Activated CD4-positive, alpha-beta T cell treated with anti-CD3 and anti-CD28 coated beads for 36 hours (primary cell): ENCODE measurements around the gene WT1. TPM values are rescaled to one million over a fixed set of nuclear protein-coding genes. Genes with fewer than 3 reads are reported as not detected.
"Not testable (repeated sequence)": the region's sequence is repeated elsewhere in the genome, so short reads cannot be mapped to it uniquely, and the experiment has no call there.

Experiments used
- ATAC-seq: fragments of 200-7000 bp; cut with Tn5 transposase; one replicate; pipeline ENCODE4 v1.10.0; 2021; ENCODE audit warnings: mild to moderate bottlenecking, moderate library complexity
- CTCF ChIA-PET: fragments of 350-600 bp; sonication (Branson Sonifier 250); formaldehyde crosslinking; loops from one replicate; lab custom pipeline; 2021; ENCODE audit warnings: antibody characterized with exemption; lab: Charles Lee
- POLR2A ChIA-PET: fragments of 350-600 bp; sonication (Branson Sonifier 250); formaldehyde crosslinking; loops from one replicate; lab custom pipeline; 2021; ENCODE audit warnings: antibody characterized with exemption, inconsistent platforms; lab: Charles Lee
- DNase-seq: peaks from one replicate; pipeline ENCODE4 v3.0.0-alpha.2; 2020
- H3K27ac Mint-ChIP-seq: one replicate; pipeline ENCODE4 v1.8.0; 2021; ENCODE audit warnings: mixed read lengths
- H3K27me3 Mint-ChIP-seq: one replicate; pipeline ENCODE4 v1.8.0; 2021; ENCODE audit warnings: mixed read lengths
- H3K36me3 Mint-ChIP-seq: one replicate; pipeline ENCODE4 v1.8.0; 2021; ENCODE audit warnings: low read depth, mixed read lengths
- H3K4me1 Mint-ChIP-seq: one replicate; pipeline ENCODE4 v1.8.0; 2021; ENCODE audit warnings: mixed read lengths
- H3K4me3 Mint-ChIP-seq: one replicate; pipeline ENCODE4 v1.8.0; 2021; ENCODE audit warnings: mild to moderate bottlenecking, moderate library complexity, mixed read lengths
- H3K9me3 Mint-ChIP-seq: one replicate; pipeline ENCODE4 v1.8.0; 2021; ENCODE audit warnings: low read depth, mixed read lengths
- intact Hi-C, 2 experiments: fragments of 100-400 bp; cut with DNase I in 1 of 2; cut with micrococcal nuclease in 1 of 2; formaldehyde crosslinking; loops; one replicate each; pipeline versions ENCODE4 v1.14.2 to v1.15.1; 2022 to 2024; cut with DNase I, micrococcal nuclease
- total RNA-seq, 2 experiments: library from RNA; stranded (reverse); gene quantifications; one replicate each; pipeline ENCODE4 v1.2.3, GENCODE V29; 2021

Gene WT1
- not detected for total RNA-seq

DNA sequence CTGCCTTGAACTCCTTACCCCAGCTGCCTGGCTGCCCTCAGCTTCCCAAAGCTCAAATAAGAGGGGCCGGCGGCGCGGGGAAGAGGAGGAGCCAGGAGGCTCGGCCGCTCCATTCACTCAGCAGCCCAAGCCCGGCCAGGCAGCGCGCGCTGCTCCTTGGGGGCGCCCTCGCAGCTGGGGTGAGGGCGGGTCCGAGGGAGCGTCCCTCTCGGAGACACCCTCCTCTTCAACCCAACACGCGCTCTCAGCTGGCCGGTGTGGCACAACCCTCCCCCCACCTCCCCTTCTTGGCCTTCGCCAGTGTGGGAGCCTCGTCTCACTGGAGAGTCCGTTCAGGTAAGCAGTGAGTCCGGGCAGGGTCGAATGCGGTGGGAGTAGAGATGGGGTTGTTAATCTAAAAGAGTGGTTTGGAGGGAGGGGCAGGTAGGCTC is at the start of gene WT1:
Gene WT1 (minus strand): TSS at position 29 of the 431 bp plus-strand sequence.
- Mint-ChIP-seq H3K9me3 (no peaks in the 10 kb centered on the region), H3K4me3 (peak within 1 kb of the TSS; percentile 13), H3K4me1 (peaks cover 37% of the 10 kb centered on the region), H3K27me3 (peaks cover 78% of the 10 kb centered on the region), H3K36me3 (no peaks in the 10 kb centered on the region), H3K27ac (no peak within 1 kb of the TSS)
- intact Hi-C loops: loop anchor here (5.0 to 10.0 kb wide), 3 partner anchors 359 to 633 kb away; partner anchors contain the start of gene CCDC73 (in 2 of the 2)
- ChIA-PET POLR2A (no interaction called here), CTCF (no interaction called here)
- peak; percentile 21 for DNase-seq
- ATAC-seq: no peak

DNA sequence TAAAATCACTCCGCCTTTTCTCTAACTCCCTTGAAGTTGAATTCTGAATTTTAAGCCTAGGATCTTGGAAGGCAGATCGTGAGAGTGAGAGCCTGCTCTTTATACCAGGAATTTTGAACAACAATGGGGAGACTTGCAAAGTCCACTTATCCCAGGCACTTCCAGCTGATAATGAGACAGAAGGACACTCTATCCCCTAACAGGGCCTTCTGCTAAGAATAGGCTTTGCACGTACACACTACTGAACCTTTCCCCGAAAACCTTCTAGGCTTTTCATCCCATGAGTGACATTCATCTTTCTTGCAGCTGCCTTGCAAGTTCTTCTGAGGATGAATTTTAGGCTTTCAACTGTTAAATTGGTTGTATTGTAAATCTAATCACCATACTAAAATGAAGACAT is 44.0 kb upstream of the WT1 start:
- ChIA-PET POLR2A (no interaction called here), CTCF (interaction anchor here (1.1 kb wide), 1 partner anchor 59 kb away, joined by 4 read pairs; no protein-coding TSS in a partner anchor)
- Mint-ChIP-seq H3K27me3 (no peaks in the 10 kb centered on the region), H3K4me3 (no peak overlapping the region), H3K9me3 (no peaks in the 10 kb centered on the region), H3K27ac (no peak overlapping the region), H3K4me1 (no peaks in the 10 kb centered on the region), H3K36me3 (no peaks in the 10 kb centered on the region)
- ATAC-seq (no peak), DNase-seq (no peak)
- intact Hi-C loops: no loop called here

DNA sequence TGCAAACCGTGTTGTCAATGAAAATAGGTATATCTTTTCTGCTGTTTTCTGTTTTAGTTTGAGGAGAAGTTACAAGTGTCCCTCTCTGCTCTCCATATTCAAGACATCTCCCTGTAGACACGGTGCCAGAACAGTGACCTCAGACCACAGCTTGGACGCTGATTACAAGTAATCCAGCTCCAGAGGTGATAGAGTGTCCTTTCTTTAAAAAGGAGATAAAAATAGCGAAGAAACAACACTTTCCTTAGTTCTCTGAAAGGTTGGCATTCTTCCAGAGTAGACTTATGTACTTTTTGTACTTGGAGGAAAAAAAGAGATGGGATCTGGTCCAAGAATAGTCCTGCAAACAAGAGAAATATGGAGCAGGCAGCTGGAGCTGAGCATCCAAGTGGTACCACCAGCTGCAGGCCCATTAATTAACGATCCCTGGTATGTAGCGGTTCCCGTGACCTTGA is 43.0 kb upstream of the WT1 start:
- no peaks in the 10 kb centered on the region for H3K36me3 Mint-ChIP-seq
- no peak overlapping the region for H3K4me3 Mint-ChIP-seq
- H3K27ac Mint-ChIP-seq: no peak overlapping the region
- ChIA-PET POLR2A (no interaction called here), CTCF (interaction anchor here (1.1 kb wide), 1 partner anchor 60 kb away, joined by 4 read pairs; no protein-coding TSS in a partner anchor)
- H3K4me1 Mint-ChIP-seq: no peaks in the 10 kb centered on the region
- ATAC-seq (no peak), DNase-seq (no peak)
- no peaks in the 10 kb centered on the region for H3K27me3 Mint-ChIP-seq
- intact Hi-C loops: no loop called here
- no peaks in the 10 kb centered on the region for H3K9me3 Mint-ChIP-seq

DNA sequence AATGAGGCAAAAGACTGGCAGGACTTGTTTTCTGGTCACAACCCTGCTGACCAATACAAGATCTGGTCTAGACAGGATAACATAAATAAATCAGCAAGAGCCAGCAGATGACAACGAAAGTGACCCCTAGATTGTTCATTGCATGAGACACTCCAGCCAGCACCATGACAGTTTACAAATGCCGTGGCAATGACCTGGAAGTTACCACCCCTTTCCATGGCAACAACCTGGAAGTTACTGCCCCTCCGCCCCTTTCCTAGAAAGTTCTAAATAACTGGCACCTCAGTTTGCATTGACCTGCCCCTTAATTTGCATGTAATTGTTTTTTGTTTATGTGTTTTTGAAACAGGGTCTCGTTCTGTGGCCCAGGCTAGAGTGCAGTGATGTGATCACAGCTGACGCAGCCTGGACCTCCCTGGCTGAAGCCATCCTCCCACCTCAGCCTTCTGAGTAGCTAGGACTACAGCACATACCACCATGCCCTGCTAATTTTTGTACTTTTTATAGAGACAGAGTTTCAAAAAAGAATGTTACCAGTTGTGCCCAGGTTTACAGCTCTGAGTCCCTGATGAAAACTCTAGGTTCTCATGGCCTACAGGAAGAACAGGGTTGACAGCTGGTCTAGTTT is 38.1 kb upstream of the WT1 start:
- Mint-ChIP-seq H3K4me1 (no peaks in the 10 kb centered on the region), H3K36me3 (no peaks in the 10 kb centered on the region), H3K9me3 (no peaks in the 10 kb centered on the region), H3K27me3 (peaks cover 2% of the 10 kb centered on the region), H3K4me3 (no peak overlapping the region), H3K27ac (no peak overlapping the region)
- CTCF ChIA-PET: no interaction called here
- no peak for ATAC-seq
- intact Hi-C loops: no loop called here
- DNase-seq: no peak
- POLR2A ChIA-PET: no interaction called here

DNA sequence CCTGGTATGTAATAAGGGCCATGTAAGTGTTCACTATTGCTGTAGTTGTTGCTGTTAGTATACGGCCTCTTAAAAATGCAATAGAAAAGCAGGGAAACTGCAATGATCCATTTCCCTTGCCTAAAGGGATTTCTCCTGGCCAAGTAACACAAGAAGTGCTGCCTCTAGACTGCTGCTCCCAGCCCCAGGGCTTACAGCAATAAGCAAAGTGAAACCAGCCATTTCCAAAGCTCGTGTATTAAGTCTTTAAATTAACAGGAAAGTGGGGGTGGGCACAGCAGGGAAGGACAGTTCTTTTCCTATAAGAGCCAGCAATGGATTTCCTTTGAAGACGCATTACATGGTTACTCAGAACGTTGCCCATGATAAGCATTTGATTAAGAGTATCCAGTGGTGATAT is 36.9 kb upstream of the WT1 start:
- intact Hi-C loops: no loop called here
- H3K27ac Mint-ChIP-seq: no peak overlapping the region
- H3K27me3 Mint-ChIP-seq: peaks cover 2% of the 10 kb centered on the region
- ChIA-PET POLR2A (no interaction called here), CTCF (interaction anchor here (1.5 kb wide), 1 partner anchor 10 kb away, joined by 3 read pairs; no protein-coding TSS in a partner anchor)
- DNase-seq: no peak
- no peaks in the 10 kb centered on the region for H3K36me3 Mint-ChIP-seq
- no peaks in the 10 kb centered on the region for H3K9me3 Mint-ChIP-seq
- no peak overlapping the region for H3K4me3 Mint-ChIP-seq
- no peaks in the 10 kb centered on the region for H3K4me1 Mint-ChIP-seq
- ATAC-seq: no peak

DNA sequence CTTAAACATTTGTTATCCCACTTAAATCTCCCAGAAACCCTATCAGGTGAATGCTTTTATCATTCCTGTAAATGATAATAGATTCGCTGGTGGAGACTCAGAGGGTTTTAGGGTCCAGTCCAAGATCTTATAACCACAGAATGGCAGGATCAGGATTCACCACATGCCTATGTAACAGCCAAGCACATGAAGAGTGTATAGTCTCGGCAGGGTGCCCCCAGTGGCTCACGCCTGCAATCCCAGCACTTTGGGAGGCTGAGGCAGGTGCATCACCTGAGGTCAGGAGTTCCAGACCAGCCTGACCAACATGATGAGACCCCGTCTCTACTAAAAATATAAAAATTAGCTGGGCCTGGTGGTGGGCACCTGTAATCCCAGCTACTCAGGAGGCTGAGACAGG is 36.2 kb upstream of the WT1 start:
- H3K4me1 Mint-ChIP-seq, H3K9me3 Mint-ChIP-seq, H3K27ac Mint-ChIP-seq, POLR2A ChIA-PET, ATAC-seq, H3K4me3 Mint-ChIP-seq, intact Hi-C loops, H3K36me3 Mint-ChIP-seq, H3K27me3 Mint-ChIP-seq, DNase-seq: not testable (repeated sequence)
- CTCF ChIA-PET: interaction anchor here (1.5 kb wide), 1 partner anchor 10 kb away, joined by 3 read pairs; no protein-coding TSS in a partner anchor

DNA sequence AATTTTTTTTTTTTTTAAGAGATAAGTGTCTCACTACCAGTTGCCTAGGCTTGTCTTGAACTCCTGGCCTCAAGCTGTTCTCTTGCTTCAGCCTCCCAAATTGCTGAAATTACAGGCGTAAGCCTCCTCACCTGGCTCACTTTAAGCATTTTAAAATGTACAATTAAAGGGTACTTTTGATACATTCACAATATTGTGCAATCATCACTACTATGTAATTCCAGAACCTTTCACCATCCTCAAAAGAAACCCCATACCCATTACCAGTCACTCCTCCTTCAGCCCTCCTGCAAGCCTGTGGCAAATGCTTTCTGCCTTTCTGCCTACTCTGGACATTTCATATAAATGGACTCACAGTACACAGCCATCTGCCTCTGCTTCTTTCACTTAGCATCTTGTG is 34.5 kb upstream of the WT1 start:
- no peak overlapping the region for H3K27ac Mint-ChIP-seq

DNA sequence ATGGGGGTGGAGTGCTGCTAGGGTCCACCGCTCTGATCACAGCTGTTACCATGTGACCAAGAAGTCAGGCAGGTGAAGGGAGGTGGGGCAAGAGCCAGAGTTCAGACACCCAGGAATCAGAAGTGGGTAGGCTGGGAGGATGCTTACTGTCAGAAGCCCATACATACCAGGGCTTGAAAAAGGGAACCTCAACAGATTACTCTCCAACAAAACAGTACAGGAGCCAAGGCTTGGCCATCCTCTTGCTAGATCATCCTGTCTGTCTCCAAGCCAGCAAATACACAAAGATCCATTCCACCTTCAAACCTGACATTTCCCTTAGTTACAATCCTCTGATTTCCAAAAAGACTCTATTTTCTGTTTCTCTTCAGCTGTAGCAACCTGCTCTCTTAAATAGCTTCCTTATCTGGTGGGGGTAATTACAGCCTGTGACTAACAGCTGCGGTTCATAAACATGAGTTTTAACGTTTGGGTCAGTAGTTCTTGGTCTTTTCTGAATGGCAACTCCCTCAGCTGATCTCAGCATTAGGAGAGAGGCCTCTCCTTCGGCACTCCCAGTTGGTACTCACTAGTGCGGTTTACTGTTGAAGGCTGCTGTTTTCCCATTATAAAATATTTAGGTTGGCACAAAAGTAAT is 31.1 kb upstream of the WT1 start:
- ChIA-PET CTCF (interaction anchor here (0.5 to 0.6 kb wide), 3 partner anchors 37 to 260 kb away, joined by 3 read pairs; no protein-coding TSS in a partner anchor), POLR2A (no interaction called here)
- Mint-ChIP-seq H3K9me3 (no peaks in the 10 kb centered on the region), H3K36me3 (no peaks in the 10 kb centered on the region), H3K27ac (no peak overlapping the region), H3K4me3 (no peak overlapping the region), H3K27me3 (peaks cover 9% of the 10 kb centered on the region), H3K4me1 (no peaks in the 10 kb centered on the region)
- no peak for ATAC-seq
- DNase-seq: no peak
- intact Hi-C loops: no loop called here

More for the DNA sequence above, 34.5 kb upstream of the WT1 start:
- H3K27me3 Mint-ChIP-seq: peaks cover 9% of the 10 kb centered on the region
- no peaks in the 10 kb centered on the region for H3K9me3 Mint-ChIP-seq
- ChIA-PET CTCF (no interaction called here), POLR2A (no interaction called here)
- no peak overlapping the region for H3K4me3 Mint-ChIP-seq
- no peak for DNase-seq
- no peaks in the 10 kb centered on the region for H3K4me1 Mint-ChIP-seq
- intact Hi-C loops: no loop called here
- no peak for ATAC-seq
- H3K36me3 Mint-ChIP-seq: no peaks in the 10 kb centered on the region

DNA sequence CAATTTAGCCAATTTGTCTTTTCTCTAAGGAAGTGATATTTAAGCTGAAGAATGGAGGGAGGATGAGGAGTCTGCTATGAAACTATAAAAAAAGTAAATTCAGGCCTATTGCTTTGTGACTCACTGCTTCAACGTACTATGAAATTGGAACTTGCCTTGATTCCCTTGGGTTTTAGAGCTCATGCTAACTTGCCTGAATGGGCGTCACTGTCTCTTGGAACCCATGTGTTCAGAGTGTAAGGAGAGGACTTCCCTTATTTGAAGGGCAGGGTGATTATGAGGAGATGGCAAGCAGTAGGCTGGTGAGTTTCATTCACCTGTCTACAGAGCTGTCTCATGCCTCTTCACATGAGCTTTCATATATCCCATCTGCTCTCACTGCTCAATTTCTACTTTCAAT is 28.7 kb upstream of the WT1 start:
- no peaks in the 10 kb centered on the region for H3K36me3 Mint-ChIP-seq

DNA sequence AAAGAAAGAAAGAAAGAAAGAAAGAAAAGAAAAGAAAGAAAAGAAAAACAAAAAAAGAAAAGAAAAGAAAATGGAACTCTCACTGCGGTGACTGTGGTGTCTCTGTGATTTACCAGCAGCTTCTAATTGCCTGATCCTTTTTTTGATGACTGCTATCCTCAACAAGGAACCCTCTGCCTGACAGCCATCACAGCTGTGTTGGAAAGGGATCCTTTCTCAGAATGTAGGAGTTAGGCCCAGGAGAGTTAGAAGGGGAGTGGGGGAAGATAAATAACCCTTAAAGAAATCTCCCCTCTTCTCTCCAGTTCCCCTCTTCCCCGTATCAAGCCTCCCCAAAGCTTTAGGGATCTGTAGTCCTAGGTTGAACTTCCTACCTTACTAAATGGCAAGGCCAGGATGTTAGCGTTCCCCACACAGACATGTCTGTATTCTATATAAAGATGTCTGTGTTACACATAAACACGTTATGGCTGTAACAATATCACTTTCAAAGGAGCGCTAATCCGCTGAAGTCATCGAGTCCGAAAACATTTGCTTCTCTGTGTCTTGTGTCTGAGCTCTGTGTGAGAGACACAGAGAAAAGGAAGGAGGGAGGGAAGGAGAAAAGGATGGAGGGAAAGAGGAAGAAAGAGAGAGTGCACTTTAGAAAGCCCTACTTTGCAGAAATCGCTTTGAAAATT is 26.8 kb upstream of the WT1 start:
- no peak overlapping the region for H3K4me3 Mint-ChIP-seq
- intact Hi-C loops: no loop called here
- ChIA-PET POLR2A (no interaction called here), CTCF (no interaction called here)
- no peak overlapping the region for H3K27ac Mint-ChIP-seq
- H3K27me3 Mint-ChIP-seq: peaks cover 8% of the 10 kb centered on the region
- DNase-seq (no peak), ATAC-seq (no peak)
- no peaks in the 10 kb centered on the region for H3K36me3 Mint-ChIP-seq
- H3K4me1 Mint-ChIP-seq: no peaks in the 10 kb centered on the region
- no peaks in the 10 kb centered on the region for H3K9me3 Mint-ChIP-seq

More for the DNA sequence above, 28.7 kb upstream of the WT1 start:
- H3K9me3 Mint-ChIP-seq: no peaks in the 10 kb centered on the region
- H3K4me1 Mint-ChIP-seq: no peaks in the 10 kb centered on the region
- DNase-seq (no peak), ATAC-seq (no peak)
- H3K27ac Mint-ChIP-seq: no peak overlapping the region
- H3K4me3 Mint-ChIP-seq: no peak overlapping the region
- H3K27me3 Mint-ChIP-seq: peaks cover 8% of the 10 kb centered on the region
- ChIA-PET CTCF (no interaction called here), POLR2A (no interaction called here)
- intact Hi-C loops: no loop called here

DNA sequence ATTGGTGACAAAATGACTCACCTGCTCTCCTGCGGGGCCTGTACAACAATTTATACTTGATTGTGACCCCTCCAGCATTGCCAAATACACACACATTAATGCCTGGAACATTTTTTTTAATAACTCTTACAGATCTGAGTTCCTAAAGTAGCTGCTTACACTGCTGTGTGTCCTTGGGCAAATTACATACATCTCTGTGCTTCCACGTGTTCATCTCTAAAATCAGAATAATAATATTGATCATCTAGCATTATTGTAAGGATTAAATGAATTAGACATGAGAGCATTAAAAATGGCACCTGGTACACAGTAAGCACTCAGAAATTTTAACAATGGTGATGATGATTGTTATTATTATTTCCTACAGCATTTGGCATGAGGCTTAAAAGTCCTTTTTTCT is 21.5 kb upstream of the WT1 start:
- ChIA-PET CTCF (interaction anchor here (1.0 kb wide), 1 partner anchor 336 kb away, joined by 4 read pairs; no protein-coding TSS in a partner anchor), POLR2A (no interaction called here)
- H3K4me1 Mint-ChIP-seq: no peaks in the 10 kb centered on the region
- no peak for ATAC-seq
- H3K9me3 Mint-ChIP-seq: no peaks in the 10 kb centered on the region
- no peak overlapping the region for H3K4me3 Mint-ChIP-seq
- no peak for DNase-seq
- H3K27ac Mint-ChIP-seq: no peak overlapping the region
- no peaks in the 10 kb centered on the region for H3K27me3 Mint-ChIP-seq
- H3K36me3 Mint-ChIP-seq: no peaks in the 10 kb centered on the region
- intact Hi-C loops: no loop called here
